GM19023 (cell line): Measurements from ENCODE around the gene FAM32A.

ENCODE experiments used
- ATAC-seq: cut with Tn5 transposase; IDR thresholded peaks from one replicate; pipeline ENCODE4 v1.9.1; 2021; ENCODE audit warnings: mild to moderate bottlenecking, moderate library complexity; ENCODE audit not compliant: unreplicated experiment

Gene FAM32A

DNA sequence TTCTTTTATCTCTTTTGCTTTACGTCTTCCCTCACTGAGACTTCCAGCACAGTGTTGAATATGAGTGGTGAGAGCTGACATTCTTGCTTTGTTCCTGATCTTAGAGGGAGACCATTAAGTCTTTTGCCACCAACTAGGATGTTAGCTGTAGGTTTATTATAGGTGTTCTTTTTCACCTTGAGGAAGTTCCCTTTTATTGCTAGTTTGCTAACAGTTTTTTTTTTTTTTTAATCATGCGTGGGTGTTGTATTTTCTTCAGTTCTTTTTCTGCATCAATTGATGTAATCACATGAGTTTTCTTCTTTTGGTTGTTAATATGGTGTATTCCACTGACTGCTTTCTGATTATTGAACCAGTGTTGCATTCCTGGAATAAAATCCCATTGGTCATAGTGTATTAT is 33.6 kb downstream of the FAM32A start:
- ATAC-seq, result no peak

DNA sequence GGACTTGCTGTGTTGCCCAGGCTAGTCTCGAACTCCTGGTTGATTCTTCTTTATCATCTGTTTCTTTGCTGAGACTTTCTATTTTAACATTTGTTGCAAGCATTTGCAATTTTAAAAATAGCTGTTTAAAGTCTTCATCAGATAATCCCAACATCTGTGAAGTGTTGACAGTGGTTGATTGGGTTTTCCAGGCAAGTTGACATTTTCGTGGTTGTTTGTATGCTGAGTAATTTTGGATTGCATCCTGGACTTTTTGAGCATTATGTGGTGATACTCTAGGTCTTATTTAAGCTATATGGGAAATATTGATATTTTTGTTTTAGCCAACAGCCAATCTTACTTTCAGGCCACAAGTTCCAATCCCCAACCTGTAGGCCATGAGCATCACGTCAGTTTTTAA is 37.6 kb downstream of the FAM32A start:
- no peak for ATAC-seq

DNA sequence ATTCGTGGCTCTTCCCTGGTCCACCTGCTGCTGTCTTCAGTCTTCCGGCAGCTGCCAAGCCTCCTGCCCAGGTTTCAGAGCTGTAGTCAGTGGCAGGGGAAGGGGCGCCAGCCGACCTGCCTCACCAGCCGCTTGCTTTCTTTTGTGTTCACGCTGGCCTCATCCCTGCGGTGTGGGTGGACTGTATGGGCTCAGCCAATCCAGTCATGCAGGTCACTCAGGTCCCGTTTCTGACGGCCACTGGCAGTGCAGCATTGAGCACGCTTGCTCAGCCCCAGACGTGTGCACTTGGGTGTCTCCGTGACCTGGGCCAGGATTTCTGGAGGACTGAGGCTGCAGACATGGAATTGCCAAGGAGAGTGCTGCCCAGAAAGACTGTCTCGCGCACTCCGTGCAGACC is 38.5 kb downstream of the FAM32A start:
- no peak for ATAC-seq

- no peak for ATAC-seq
Measured at GRCh38 chr19:16224293-16225045, 39.3 kb downstream of the FAM32A start.

DNA sequence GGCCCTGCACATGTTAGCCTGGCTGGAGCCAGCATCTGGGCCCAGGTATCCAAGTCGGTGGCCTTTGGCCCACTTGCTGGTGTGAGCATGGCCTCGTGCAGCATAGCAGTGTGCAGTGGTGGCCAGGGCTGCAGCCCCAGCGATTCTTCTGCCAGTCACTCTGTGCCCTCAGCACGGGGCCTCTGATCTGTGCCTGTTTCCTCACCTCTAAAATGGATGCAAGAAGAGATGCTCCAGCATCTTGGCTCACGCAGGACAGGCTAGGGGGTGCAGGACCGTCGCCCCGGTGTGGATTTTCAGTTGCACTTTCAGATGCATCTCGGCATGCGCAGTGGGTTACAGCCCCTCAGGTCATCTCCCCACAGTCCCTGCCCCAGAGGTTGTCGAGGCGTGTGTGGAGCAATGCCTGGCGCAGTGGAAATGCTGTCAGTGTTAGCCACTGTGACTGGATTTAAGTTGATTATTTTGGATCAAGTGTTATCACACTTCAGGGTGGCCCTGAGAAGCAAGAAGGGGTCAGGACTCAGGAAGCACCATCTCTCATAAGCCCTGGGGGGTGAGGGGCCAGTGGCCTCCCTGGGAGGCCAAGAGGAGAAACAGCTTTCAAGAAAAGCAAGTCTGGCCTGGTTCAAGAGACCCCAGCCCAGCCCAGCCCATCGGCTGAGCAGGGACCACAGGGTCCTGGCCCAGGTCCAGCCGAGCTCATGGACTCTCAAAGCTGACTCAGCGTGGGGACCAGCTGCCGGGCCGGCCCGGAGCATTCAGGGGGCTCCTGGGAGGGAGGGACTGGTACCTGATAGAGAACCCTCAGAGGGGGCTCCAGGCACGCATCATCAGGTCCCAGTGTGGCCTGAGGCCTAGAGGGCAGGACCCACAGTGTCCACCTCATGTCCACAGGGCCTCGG is 40.3 kb downstream of the FAM32A start:
- no peak for ATAC-seq

- ATAC-seq, result no peak
Measured at GRCh38 chr19:16226184-16226591, 41.0 kb downstream of the FAM32A start.

GRCh38 chr19:16226878-16227836 is 41.9 kb downstream of the FAM32A start:
- no peak for ATAC-seq

GRCh38 chr19:16227837-16228636 is 42.8 kb downstream of the FAM32A start:
- no peak for ATAC-seq

DNA sequence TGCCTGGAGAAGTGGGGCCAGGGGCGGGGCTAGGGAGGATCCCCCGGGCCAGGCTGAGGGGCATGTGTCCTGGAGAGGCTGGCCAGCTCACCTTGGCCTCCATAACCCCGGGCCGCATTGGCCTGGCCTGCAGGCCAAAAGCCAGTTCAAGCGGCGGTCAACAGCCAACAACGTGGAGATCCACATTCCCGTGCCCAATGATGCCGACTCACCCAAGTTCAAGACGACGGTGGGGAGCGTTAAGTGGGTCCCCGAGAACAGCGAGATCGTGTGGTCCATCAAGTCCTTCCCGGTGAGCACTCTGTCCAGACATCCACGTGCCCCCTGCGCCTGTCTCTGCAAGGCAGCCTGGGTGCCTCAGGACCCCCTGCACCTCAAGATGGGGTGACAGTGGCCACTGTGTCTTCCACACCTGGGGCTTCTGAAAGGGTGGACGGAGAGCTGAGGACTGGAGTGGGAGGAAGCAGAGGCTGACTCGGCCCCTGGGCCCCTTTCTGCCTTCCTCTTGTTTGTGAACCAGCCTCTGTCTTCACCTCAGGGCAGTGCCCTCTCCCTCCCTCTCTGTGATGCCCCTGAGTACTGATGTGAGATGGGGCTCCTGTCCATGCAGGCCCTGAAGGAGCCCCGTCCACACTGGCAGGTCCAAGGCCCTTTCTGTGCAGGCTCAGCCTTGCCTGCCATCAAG is 43.6 kb downstream of the FAM32A start:
- no peak for ATAC-seq

- no peak for ATAC-seq
Measured at GRCh38 chr19:16229322-16229641, 44.1 kb downstream of the FAM32A start.

GRCh38 chr19:16232127-16232526 is 46.9 kb downstream of the FAM32A start:
- ATAC-seq, result no peak

- no peak for ATAC-seq
Measured at GRCh38 chr19:16232568-16232967, 47.4 kb downstream of the FAM32A start.

- no peak for ATAC-seq
Measured at GRCh38 chr19:16233081-16233776, 48.0 kb downstream of the FAM32A start.

GRCh38 chr19:16233836-16234551 is 48.8 kb downstream of the FAM32A start:
- ATAC-seq, result no peak

DNA sequence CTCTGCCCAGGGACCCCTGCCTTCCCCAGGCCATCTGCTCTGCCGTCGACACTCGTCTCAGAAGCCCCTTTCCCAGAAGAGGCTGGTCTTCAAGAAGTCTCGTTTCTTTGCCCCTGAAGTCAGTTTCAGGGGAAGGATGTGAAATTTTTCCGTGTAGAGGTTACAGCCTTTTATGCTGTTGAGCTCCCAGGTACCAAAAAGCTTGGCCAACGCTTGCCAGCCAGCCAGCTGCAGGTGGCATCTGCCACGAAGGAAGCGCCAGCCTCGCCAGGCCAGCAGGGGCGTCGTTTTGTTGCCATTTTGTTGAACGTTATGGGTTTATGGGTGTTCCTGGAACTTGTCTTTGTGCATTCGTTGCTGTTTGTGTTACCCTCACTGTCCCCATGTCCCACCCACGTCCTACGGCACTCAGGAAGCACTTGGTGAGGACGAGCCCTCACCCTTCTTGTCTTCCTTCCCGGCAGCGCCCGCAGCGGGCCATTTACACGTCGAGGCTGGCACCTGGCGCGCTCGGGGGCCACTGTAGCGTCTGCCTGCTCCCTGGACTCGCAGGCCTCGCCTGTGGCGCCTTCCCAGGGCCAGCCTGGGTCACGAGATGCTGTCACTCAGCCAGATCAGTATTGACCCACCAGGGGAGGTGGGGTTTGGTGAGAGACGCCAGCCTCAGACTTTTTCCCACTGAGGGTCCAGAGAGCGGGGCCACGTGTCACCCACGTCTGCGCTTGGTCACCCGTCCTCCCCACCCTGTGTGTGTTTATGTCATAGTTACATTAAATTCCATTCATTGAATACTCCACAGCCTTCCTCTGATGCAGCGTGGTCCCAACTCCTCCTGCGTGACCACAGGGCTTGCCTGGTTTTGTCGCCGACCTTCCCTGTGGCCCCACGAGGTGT is 49.6 kb downstream of the FAM32A start:
- ATAC-seq, result no peak

DNA sequence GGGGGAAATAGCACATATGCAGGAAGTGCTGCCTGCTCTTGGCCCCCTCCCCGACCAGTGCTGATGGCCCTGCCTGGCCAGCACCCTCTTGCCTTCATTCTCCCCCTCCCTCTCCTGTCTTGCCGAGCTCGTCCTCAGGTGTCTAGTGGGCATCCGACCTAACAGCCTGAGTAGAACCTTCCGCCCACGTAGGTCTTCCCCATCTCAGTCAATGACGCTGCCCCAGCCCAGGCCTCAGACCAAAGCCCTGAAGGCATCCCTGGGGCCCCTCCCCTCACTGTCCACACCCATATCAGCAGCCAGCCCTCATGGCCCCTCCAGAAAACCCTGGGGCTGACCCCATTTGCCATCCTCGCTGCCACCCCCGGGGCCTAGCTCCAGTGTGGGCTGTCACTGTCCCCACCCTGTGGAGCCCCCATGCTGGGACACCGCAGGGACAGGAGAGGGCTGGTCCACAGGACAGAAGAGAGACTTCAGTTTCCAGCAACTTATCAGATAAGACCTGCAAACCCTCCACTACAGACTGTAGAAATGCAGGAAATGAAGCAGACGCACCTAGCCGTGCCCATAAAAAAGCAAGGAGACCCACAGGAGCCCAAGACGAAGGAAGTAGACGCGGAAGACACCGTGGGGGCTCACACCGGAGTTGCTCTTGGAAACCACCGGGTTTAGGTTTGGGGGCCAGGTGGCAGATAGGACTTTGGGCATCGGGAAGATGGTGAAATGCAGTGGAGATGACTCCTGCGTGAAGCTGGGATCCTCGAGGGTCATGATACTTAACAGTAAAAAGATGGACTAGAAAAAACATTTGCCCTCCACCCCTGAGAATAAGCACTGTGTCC is 50.8 kb downstream of the FAM32A start:
- ATAC-seq, result no peak
